ENCODE data around the gene KCNK1. TPM values are rescaled to one million over a fixed set of nuclear protein-coding genes. Genes with fewer than 3 reads are reported as not detected.

KCNK1 gene
- total RNA-seq, result 7.3 TPM
- long read RNA-seq, transcript KCNK1-202 (3 exons, 2,161 nt), result major isoform, 16 of 18 reads
- long read RNA-seq, partial matches to known transcripts, result 0 of 18 reads
- long read RNA-seq, other reads (novel, unspliced or antisense), result 2 of 18 reads

GRCh38 chr1:233613252-233614172 is at the start of gene KCNK1:
Gene KCNK1 (plus strand): TSS chr1:233614106. CDS start chr1:233614172, 66 bp downstream.
- DNase-seq, result peak; percentile 91
- Histone ChIP-seq H3K4me1 (no peaks in the 10 kb centered on the region), H3K9me3 (no peaks in the 10 kb centered on the region), H3K4me3 (peak within 1 kb of the TSS; percentile 58), H3K27ac (peak within 1 kb of the TSS; percentile 79), H3K36me3 (no peaks in the 10 kb centered on the region), H3K27me3 (peaks cover 14% of the 10 kb centered on the region)
- ATAC-seq, result peak; percentile 90
- intact Hi-C loops (cut with DNase I), result no loop called here
- TF ChIP-seq CTCF (IDR thresholded peaks at IDR 0.05), result no peak

DNA sequence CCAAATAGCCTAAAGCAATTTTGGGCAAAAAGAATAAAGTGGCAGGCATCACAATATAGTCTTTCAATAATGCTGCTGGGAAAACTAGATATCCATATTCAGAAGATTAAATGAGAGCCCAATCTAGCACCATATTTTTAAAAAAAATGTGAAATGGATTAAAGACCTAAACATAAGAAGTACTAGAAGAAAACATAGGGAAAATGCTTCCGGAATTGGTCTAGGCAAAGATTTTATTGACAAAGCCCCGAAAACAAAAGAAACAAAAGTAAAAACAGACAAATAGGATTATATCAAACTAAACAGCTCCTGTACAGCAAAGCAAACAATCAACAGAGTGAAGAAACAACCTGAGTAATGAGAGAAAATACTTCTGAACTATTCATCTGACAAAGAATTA is 48.6 kb upstream of the KCNK1 start:
- TF ChIP-seq CTCF (IDR thresholded peaks at IDR 0.05), result no peak
- Histone ChIP-seq H3K9me3 (peaks cover 8% of the 10 kb centered on the region), H3K27ac (no peak overlapping the region), H3K36me3 (no peaks in the 10 kb centered on the region), H3K27me3 (no peaks in the 10 kb centered on the region), H3K4me1 (no peaks in the 10 kb centered on the region), H3K4me3 (no peak overlapping the region)
- ATAC-seq, result no peak
- no peak for DNase-seq
- intact Hi-C loops (cut with DNase I), result no loop called here

DNA sequence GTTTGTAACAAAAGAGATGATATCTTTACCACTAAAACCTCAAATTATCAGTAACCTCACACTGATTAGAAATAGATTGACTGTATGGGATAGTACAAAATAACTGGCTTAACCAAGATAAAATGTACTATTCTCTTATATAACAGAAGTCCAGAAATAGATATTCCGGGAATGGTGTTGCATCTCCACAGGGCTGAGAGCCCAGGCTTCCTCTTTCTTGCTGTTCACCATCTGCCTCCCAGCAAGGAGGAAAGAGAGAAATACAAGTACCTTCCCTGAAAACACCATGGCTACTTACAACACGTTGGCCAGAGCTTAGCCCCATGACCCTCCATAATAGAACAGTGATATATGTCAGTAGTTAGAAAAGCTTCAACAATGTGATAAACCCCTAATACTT is 47.0 kb upstream of the KCNK1 start:
- ATAC-seq, result no peak

DNA sequence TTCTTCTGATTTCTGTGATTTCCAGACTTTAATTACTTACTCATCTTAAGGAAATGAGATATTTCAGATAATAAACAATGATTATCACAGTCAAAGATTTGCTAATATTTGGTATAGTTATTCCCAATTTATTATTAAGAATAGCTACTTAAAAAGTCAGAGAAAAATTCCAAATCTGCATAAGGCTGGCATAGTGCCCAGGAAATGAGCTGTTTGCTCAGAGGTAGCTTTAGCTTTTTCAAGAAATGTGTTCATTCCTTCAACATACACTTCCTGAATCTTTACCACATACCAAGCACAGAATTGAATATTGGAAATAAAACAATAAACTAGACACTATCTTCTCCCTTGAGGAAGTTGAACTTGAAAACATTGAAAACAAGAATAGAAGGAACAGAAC is 44.3 kb upstream of the KCNK1 start:
- ATAC-seq, result no peak
- intact Hi-C loops (cut with DNase I), result no loop called here
- Histone ChIP-seq H3K4me1 (no peaks in the 10 kb centered on the region), H3K9me3 (no peaks in the 10 kb centered on the region), H3K4me3 (no peak overlapping the region), H3K36me3 (no peaks in the 10 kb centered on the region), H3K27me3 (no peaks in the 10 kb centered on the region), H3K27ac (no peak overlapping the region)
- TF ChIP-seq CTCF (IDR thresholded peaks at IDR 0.05), result no peak
- no peak for DNase-seq

More for the DNA sequence above, 47.0 kb upstream of the KCNK1 start:
- no peaks in the 10 kb centered on the region for H3K36me3 ChIP-seq
- H3K27me3 ChIP-seq, result no peaks in the 10 kb centered on the region
- no peak overlapping the region for H3K4me3 ChIP-seq
- TF ChIP-seq CTCF (IDR thresholded peaks at IDR 0.05), result no peak
- no peaks in the 10 kb centered on the region for H3K4me1 ChIP-seq
- H3K27ac ChIP-seq, result no peak overlapping the region
- intact Hi-C loops (cut with DNase I), result no loop called here
- H3K9me3 ChIP-seq, result peaks cover 4% of the 10 kb centered on the region
- no peak for DNase-seq

- no peak for ATAC-seq
- Histone ChIP-seq H3K4me3 (no peak overlapping the region), H3K27me3 (no peaks in the 10 kb centered on the region), H3K36me3 (no peaks in the 10 kb centered on the region), H3K9me3 (no peaks in the 10 kb centered on the region), H3K27ac (no peak overlapping the region), H3K4me1 (no peaks in the 10 kb centered on the region)
- no peak for DNase-seq
- no peak for TF ChIP-seq CTCF (IDR thresholded peaks at IDR 0.05)
- intact Hi-C loops (cut with DNase I), result no loop called here
These were observed 43.7 kb upstream of the KCNK1 start for GRCh38 chr1:233570216-233570615.
